Stimulated activated CD8-positive, alpha-beta memory T cell treated with anti-CD3 and anti-CD28 coated beads, Interleukin-15, amount 100 ng/mL, for 1 hour (primary cell): ENCODE data around the gene HOXB5.

Source experiments
- DNase-seq: peaks from one replicate; pipeline ENCODE4 v3.0.0-alpha.2; 2020; ENCODE audit warnings: low read depth

The HOXB5 gene

DNA sequence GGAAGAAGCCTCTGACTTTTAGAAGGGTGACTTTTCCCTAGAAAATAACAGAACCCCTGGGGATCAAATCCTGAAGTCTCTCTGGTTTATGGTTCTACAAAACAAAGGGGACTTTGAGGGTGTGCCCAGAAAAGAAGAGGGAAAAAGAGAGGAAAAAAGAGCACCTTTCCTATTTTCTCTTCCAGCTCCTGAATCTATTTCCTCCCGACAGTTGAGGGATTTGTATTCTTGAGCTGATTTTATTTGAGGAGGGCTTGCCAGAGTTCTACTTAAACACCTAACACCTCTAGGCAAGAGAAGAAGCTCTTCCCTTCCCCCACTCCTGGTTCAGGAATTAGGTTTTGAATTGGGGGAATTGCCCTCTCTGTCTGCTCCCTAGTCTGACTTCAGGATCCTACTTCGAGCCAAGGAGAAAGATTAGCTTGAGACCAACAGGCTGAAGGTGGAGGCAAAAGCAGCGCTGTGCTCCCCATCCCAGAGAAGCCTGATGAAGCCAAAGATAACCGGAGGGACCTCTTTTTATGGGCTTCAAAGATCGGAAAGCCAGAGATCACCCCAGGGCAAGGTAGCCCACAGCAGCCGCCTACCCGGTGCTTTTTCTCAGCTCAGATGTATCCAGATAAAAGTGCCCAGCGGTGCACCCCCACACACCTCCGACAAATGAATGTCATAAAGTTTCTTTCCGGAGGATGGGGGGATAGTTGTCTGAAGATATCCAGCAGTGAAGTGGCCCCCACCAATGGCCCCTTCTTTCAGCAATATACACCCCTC is 4.3 kb downstream of the HOXB5 start:
- DNase-seq: no peak

DNA sequence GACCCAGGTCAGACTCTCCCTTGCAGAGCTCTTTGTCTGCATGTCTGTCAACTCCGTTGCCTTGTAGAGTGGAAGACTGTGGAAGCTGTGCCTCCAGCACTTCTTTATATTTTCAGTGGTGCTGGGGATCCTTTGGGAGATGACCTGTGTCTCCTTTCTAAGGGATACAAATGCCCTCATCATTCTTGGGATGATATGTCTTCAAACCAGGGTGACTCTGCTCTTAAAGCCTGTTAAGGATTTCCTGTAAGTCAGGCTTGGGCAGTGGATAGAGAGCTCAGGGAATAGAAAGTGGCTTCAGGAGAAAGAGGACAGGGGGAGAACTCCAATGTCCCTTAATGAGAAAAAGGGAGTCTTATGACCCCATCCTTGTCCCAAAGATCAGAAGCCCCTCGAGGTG is 5.1 kb downstream of the HOXB5 start:
- no peak for DNase-seq

DNA sequence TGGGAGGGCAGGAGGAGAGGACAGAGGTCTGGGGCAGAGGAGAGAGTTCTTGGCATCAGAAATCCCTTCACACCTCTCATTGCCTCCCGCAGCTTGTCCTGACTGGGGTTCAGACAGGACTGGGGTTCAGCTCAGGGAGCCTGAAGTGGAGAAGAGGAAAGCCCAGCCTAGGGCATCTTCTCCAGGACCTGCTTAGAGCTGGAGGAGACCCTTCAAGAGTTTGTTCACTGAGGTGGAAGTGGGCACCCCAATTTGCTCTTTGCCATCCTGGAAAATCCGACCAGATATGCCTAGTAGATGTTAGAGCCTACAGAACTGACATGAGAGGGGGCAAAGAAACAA is 5.5 kb downstream of the HOXB5 start:
- DNase-seq: no peak

DNA sequence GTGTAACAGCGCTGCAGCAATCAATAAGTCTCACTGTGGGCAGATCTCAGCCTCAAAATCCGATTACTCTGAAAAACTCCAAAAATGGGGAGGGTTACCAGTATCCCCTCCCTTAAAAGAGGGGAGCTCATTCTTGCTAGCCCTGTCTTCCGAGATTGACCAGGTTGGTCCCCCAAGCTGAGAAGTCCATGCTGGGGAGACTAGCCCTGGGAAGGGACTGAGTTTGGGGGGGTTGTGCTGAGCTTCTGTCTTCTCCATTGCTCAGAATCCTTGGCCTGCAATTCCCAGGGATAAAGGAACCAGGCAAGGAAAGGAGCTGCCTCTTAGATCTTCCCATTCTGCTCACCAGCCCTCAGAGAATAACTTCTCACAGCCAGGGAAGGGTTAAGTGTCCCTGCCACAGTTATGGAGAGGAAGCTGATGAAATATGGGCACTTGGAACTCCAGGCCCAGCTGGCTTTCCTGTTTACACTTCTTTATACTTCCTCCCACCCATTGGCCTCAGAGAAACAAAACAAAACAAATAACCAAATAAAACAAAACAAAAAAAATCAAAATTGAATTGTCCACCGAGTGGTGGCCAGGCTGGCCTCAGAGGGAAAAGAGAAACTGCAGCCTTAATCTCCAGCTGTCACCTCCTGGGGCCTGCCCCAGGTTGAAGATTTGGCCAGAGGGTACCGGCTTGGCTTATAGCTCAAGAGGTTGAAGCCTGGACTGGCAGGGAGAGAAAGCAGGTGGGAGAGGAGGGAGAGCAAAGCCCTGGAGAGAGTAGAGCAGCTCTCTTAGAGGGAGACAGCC is 6.1 kb downstream of the HOXB5 start:
- no peak for DNase-seq

DNA sequence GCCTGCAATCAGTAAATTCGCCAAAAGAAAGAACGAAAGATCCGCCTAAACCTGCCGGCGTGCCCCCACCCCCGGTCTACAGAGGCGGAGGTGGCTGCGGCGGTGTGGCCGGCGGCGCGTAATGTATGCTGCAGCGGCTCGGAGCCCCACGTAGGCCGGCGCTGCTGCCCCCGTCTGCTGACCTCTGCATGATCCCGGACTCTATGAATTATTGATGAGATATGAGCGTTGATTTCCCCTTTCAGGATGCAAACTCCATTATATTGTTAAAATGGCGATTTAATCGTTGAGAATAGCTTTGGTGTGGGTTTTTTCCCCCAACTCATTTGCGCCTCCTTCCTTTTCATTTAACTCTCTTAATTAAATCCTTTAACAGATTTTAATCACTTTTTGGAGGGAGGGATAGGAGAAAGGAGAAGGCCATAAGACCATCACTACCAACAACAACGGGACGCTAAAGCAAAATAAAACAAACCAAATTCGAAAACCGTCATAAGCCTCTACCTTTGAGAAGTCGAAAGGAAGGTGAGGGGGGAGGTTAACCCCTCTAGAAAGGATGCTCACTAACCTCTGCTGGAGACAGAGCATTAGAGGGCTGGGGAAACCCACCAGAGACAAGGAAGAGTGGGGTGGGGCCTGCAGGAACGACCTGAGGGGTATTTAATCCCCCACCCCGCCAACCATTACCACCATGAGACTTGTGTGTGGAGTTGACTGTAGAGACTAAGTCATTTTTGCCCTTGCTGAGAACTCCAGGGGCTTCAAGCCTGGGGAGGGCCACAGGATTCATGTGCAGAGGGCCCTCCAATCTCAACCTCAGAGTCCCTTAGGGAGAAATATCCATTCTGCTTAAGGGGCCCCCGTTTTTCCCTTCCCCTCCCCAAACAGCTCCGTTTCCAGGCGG is 7.0 kb downstream of the HOXB5 start:
- DNase-seq: no peak

DNA sequence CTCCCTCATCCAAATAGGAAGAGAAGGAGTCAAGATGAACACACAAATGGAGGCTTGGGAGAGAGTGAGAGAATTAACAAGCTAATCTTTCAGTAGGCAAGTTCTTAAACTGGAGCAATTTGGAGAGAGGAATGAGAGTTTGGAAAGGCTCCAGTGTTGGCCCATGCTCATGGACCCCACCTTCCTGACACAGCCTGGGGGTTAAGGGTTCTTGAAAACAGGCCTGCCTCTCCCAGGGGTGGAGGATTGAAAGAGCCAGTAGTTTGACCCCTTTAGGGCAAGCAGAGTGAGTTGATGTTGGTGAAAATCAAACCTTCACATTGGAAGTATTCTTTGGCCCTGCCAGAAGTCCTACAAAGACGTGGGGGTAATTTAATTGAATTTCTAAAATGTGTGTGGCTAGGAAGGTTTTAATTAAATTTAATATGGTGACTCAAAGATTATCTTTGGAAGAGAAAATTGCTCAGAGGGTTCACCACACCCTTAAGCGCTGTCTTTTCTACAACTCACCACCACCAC is 9.3 kb downstream of the HOXB5 start:
- no peak for DNase-seq

DNA sequence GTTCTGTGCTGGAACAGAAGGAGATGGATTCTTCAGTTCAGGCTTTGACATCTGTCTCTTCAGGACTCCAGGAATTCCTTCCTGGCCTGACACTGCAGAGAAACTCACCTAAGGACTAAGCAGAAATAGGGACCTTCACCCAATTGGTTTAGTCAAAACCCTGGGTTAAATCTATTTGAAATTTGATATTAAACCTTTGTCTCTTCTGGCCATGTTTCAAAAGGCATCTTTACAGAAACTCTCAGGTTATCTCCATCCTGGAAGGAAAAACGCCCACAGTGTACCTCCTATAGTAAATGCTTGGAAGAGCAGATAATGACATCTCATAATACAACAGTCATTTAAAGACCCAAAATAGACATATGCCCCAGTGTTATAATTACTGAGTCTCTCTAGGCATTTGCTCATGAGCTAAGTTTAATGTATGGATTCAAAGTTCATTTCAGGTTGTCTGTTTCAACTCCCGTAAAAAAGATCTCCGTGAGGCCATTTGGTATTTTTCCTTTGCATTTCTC is 9.8 kb downstream of the HOXB5 start:
- DNase-seq: no peak

DNA sequence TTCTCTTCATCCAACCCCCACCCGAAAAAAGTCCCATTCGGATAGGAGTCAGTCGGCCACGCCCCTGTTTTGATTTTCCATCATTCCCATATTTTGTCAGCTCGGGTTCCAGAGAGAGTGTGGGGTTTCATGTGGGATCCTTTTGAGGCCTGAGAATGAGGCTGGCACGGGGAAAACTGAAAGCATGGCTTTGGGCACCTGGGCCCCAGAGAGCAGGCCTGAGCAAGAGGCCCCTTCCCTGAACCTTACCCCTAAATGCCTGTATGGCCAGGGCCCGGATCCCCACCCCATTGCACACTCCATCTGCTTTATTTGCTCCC is 10.9 kb downstream of the HOXB5 start:
- DNase-seq: no peak

DNA sequence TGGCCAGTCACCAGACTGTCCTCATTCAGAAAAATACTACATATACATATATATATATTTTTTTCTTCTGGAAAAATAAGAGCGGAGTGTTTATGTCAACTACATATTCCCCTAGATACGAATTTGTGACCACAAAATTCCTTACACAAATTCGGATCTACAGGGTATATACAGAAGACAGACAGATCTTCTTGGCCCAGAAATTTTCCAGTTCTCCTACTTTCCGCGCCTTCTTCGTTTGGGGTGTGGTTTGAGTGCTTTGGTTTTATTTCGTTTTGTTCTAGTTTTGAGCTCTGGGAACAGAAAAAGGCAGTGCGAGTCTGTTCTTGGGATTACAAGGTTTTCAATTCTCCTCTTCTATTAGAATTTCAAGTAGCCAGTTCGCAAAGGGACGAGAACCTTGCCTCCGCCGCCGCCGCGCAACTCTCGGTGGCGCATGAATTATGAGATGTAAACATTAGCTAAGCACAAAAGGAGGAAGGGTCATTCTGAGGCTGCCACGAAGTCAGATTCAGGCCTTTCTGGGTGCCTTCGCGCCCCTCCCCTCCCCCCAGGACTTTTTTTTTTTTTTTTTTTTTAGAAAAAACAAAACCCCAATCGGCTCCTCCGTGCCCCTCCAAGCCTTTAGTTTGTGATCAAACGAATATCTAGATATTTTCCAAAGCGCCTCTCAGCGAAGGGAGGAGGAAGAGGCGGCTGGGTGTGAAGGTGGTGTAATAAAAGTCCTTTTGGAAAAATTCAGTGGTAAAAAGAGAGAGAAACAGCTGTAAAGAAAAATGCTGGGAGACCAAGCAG is 13.6 kb downstream of the HOXB5 start:
- no peak for DNase-seq

DNA sequence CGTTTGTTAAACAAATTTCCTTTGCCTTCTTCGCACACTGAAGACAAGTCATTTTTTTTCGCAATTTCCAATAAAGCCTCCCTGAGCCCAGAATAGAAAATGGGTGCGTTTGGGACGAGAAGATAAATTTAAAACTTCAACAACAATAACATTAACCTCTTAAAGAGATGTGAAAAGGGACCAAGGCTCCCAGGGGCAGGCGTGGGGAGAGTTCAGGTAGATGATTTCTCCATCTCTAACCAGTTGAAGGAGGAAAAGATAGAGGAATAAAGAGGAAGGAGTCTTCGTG is 14.2 kb downstream of the HOXB5 start:
- no peak for DNase-seq

DNA sequence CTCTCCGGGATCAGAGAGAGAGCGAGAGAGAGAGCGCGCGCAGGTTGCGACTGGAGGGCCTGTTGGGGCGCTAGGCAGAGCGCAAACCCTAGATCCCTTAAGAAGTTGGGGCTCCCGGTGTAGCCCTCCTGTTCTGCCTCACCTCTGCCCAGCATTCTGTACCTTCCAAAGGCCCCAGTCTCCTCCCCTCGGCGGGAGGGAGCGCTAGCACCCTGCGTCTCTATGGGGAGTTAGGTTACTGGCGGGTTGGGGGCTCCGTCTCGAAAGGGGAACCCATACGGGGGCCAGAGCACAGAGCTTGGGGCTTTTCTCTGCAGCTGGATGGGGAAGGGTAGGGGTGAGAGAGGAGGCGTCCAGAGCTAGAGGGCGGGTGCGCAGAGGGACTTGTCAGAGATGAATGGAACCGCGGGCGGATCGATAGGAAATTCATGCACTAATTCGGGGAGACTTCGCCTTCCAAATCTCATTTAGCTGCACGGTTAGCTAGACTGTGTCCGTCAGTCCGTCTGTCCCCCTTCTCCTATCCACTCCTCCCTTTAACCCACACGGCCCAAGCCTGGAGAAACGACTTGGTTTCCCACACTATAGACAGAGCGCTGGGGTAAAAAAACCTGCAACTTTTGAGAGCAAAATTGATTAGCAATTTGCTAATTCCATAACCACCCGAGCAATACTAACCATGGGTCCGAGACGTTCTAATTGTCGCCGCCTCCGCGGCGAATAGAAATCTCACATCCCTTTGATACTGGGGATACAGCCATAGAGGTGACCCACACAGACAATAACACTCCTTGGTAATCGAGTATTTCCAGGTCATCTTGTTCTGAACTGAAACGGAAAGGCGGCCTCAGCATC is 14.7 kb downstream of the HOXB5 start:
- DNase-seq: no peak

DNA sequence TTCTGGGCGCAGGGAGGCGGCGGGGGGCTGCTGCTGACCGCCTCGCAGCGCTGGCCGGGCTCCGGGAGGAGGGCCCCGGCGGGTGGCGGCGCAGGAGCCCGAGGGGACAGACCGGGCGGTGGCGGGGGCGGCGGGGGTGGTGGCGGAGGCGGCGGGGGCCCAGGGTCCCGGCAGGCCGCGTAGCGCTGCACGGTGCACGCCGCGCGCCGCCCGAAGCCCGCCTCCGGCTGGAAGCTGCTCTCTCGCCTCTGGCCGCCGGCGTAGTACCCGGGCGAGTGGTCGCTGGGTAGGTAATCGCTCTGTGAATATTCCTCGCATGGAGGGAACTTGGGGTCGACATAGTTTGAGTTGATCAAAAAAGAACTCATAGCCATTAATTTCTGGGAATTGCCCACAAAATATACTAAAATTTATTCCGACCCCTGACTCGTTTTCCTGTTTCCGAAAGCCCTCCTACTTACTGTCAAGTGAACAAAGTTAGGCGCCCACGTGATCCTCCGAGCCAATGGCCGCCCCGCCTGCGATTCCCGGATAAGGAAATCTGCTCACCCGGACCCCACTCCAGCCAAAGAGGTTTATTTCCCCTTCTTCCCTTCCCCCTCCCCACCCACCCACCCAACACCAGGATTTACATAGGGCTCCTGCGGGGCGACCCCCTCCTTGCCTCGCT is 15.5 kb downstream of the HOXB5 start, which contains the start of gene HOXB4:
Gene HOXB4 (minus strand): TSS at position 405 of the 670 bp plus-strand sequence. CDS start 31 bp downstream, at position 374.
- peak; percentile 40 for DNase-seq

DNA sequence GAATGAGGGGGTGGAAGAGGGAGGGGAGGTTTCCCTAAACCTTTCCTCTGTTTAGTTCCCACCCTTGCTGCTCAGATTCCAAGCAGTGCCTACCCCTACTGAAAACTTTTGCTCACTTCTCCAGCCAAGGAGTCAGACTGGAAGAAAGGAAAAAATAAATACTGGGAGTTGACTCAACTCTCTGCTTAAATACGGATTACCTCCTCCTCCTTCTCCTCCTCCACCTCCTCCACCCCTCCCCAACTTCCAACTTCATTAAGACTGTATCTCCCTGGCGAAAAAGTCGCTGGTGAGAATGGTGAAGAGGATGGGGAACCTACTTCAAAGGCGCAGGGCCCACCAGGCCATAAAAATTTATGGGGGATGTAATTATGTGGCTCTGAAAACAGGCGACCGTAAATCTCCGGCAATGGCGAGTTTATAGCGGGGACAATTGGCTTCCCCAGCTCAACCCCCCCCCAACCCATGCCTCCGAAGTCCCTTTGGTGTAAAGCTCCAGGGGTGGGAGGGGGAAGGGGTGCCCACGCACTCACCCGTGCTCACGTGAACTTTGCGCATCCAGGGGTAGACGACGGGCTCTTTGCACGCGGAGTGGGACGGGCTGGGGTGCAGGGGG is 16.1 kb downstream of the HOXB5 start:
- no peak for DNase-seq

DNA sequence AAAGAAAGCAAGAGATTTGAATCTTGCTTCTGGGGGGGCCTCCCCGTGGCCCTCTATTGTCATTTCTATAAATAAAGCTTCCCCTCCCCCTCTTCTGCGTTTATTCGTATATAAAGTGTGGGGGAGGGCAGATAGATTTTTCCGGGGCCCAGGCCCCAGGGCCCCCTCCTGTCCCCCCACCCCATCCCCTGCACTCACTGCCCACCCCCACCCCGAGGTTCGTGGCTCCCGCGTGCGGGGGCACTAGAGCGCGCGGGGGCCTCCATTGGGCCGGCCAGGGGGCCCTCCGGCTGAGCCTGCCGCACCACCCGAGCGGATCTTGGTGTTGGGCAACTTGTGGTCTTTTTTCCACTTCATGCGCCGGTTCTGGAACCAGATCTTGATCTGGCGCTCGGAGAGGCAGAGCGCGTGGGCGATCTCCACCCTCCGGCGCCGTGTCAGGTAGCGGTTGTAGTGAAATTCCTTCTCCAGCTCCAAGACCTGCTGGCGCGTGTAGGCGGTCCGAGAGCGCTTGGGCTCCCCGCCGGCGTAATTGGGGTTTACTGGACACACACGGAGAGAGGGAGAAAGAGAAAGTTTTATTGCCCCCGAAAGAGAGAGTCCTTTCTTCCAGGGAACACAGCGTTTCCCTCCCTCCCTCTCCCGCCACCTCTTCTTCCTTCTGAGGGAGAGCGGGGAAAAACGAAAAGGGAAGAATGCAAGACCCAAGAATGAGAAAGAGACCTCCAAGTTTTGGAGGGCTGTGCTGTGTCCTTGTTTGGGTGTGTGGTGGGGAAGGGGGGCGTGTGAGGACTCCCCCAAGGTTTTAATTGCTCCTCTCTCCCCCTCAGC is 16.9 kb downstream of the HOXB5 start:
- DNase-seq: no peak

DNA sequence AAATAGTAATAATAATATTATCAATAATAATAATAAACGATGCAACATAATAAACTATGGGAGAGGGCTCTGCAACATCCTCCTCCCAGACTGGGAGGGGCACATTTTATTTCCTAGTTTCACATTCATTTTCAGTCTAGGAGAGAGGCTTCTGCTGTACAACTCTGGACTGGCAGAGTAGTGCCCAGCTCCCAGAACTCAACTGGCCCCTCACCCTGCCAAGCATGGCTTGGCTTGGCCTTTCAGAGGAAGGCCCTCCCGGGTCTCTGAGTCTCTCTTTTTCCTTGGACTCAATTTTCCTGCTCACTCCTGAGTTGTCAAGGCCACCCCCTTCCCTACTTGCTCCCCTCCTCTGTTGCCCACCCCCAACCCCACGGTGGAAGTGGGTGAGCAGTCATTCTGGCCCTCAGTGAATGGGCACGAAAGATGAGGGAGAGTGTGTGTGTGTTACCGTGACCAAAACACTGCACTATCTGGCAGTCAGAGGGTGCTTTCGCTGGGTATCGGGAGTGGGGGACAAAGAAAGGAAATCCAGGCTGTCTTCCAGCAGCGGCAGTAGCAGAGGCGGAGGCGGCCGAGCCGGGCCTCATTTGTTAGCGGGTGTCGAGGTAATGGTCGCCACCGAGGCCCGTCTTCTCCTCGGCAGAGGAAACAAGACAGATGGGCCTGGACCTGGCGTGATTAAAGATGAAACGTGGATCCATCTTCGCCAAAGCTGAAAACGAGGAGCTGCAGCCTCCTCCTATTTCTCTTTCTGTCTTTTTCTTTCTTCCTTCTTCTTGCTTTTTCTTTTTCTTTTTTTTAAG is 17.7 kb downstream of the HOXB5 start:
- no peak for DNase-seq

DNA sequence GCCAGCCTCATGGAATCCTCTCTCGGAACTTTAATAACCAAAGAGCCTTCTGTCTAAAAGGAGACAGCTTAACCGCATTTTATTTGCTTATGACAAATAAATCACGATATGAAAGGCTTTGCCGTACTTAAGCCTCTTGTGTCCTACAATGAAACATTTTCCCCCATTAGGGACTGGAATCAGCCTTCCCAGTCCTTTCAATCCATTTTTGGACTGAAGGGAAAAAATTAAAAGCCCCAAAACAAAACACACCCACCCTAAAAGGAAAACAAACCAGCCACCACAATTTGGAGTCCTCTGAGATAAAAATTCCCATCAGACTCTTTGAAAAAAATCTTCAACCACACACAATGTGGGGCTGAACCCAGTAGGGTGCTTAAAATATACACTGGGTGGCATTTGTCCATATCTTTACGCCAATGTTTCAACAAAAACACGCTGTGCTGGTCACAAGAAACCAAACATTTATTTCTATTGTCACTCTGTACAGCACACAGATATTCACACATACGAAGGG is 18.5 kb downstream of the HOXB5 start:
- DNase-seq: no peak

DNA sequence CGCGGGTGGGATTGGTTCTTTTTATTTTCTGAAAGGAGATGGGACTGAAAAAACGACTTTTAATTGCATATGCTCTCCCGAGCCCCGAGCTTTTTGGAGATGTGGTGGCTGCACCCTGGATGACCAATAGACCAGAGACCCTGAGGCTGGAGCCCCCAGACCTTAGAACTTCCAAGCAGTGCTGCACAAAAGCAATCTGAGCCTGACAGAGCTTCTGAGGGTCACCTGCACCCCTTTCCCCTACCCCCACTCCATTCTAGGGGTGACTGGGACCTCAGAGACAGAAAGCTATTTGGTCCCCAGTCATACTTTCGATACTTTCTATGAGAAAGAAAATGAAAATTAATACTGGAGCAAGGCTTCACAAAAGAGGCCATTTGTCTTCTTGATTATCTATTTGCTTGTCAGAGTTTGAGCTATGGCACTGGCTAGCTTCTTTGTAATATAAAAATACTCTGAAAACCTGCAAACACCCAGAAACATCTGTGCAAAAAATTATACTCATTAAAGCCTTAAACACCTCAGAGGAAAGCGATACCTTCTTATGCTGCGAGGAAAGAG is 19.0 kb downstream of the HOXB5 start:
- no peak for DNase-seq
